OCI-LY3 (cell line): ENCODE data around the gene HHLA2.
"Not testable (repeated sequence)": the region's sequence is repeated elsewhere in the genome, so short reads cannot be mapped to it uniquely, and the experiment has no call there.

Experiments used
- EZH2phosphoT487 ChIP-seq: fragments of 200-600 bp; shearing (Covaris generic); IDR thresholded peaks from 2 replicates; pipeline ENCODE4 v1.6.1; 2018; ENCODE audit warnings: antibody characterized with exemption, mixed run types, low read depth
- TF ChIP-seq, protein P1 (sequence below): fragments of 200-600, 300-600 bp; sonication (generic); IDR thresholded peaks from 2 replicates; pipeline ENCODE4 v1.5.1; 2014; ENCODE audit warnings: antibody characterized with exemption, low read length, low read depth

DNA sequence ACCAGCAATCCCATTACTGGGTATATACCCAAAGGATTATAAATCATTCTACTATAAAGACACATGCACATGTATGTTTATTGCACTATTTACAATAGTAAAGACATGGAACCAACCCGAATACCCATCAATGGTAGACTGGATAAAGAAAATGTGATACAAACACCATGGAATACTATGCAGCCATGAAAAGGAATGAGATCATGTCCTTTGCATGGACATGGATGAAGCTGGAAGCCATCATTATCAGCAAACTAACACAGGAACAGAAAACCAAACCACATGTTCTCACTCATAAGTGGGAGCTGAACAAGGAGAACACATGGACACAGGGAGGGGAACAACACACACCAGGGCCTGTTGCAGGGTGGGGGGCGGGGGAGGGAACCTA, 82.6 kb downstream of the HHLA2 start:
- TF ChIP-seq, protein P1, sequence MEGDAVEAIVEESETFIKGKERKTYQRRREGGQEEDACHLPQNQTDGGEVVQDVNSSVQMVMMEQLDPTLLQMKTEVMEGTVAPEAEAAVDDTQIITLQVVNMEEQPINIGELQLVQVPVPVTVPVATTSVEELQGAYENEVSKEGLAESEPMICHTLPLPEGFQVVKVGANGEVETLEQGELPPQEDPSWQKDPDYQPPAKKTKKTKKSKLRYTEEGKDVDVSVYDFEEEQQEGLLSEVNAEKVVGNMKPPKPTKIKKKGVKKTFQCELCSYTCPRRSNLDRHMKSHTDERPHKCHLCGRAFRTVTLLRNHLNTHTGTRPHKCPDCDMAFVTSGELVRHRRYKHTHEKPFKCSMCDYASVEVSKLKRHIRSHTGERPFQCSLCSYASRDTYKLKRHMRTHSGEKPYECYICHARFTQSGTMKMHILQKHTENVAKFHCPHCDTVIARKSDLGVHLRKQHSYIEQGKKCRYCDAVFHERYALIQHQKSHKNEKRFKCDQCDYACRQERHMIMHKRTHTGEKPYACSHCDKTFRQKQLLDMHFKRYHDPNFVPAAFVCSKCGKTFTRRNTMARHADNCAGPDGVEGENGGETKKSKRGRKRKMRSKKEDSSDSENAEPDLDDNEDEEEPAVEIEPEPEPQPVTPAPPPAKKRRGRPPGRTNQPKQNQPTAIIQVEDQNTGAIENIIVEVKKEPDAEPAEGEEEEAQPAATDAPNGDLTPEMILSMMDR = not testable (repeated sequence)
- not testable (repeated sequence) for TF ChIP-seq EZH2phosphoT487
